Measurements from ENCODE around the gene UBE2J2.
"Not testable (repeated sequence)": the region's sequence is repeated elsewhere in the genome, so short reads cannot be mapped to it uniquely, and the experiment has no call there.

Gene UBE2J2

GRCh38 chr1:1273512-1274298, at the start of gene UBE2J2:
TSS of gene UBE2J2 (minus strand) at chr1:1273854. CDS start at chr1:1267992, 5,862 bp downstream.
- DNase-seq = peak; percentile 96
- TF ChIP-seq GATA1 (IDR thresholded peaks at IDR 0.05; ENCODE audit: low read depth, low read length) (no peak), POLR2A (IDR thresholded peaks at IDR 0.05; ENCODE audit: low read length) (peak; percentile 28)

GRCh38 chr1:1322952-1323351, 49.3 kb upstream of the UBE2J2 start:
- TF ChIP-seq GATA1 (IDR thresholded peaks at IDR 0.05; ENCODE audit: low read depth, low read length) (no peak), POLR2A (IDR thresholded peaks at IDR 0.05; ENCODE audit: low read length) (no peak)
- DNase-seq = no peak

- TF ChIP-seq POLR2A (IDR thresholded peaks at IDR 0.05; ENCODE audit: low read length) = no peak
- no peak for TF ChIP-seq GATA1 (IDR thresholded peaks at IDR 0.05; ENCODE audit: low read depth, low read length)
- no peak for DNase-seq
Measured at GRCh38 chr1:1322418-1322817, 48.8 kb upstream of the UBE2J2 start.

- TF ChIP-seq POLR2A (IDR thresholded peaks at IDR 0.05; ENCODE audit: low read length) (no peak), GATA1 (IDR thresholded peaks at IDR 0.05; ENCODE audit: low read depth, low read length) (no peak)
- no peak for DNase-seq
Measured at GRCh38 chr1:1321477-1321876, 47.8 kb upstream of the UBE2J2 start.

GRCh38 chr1:1320666-1321448, 47.2 kb upstream of the UBE2J2 start:
- no peak for DNase-seq
- TF ChIP-seq POLR2A (IDR thresholded peaks at IDR 0.05; ENCODE audit: low read length) = no peak
- no peak for TF ChIP-seq GATA1 (IDR thresholded peaks at IDR 0.05; ENCODE audit: low read depth, low read length)

- TF ChIP-seq GATA1 (IDR thresholded peaks at IDR 0.05; ENCODE audit: low read depth, low read length) (no peak), POLR2A (IDR thresholded peaks at IDR 0.05; ENCODE audit: low read length) (no peak)
- no peak for DNase-seq
Measured at GRCh38 chr1:1319646-1319941, 45.9 kb upstream of the UBE2J2 start.

- DNase-seq = no peak
- TF ChIP-seq GATA1 (IDR thresholded peaks at IDR 0.05; ENCODE audit: low read depth, low read length) = no peak
- TF ChIP-seq POLR2A (IDR thresholded peaks at IDR 0.05; ENCODE audit: low read length) = no peak
Measured at GRCh38 chr1:1318777-1319645, 45.4 kb upstream of the UBE2J2 start.

GRCh38 chr1:1318131-1318652, 44.5 kb upstream of the UBE2J2 start:
- no peak for TF ChIP-seq GATA1 (IDR thresholded peaks at IDR 0.05; ENCODE audit: low read depth, low read length)
- TF ChIP-seq POLR2A (IDR thresholded peaks at IDR 0.05; ENCODE audit: low read length) = no peak
- peak; percentile 34 to 73 for DNase-seq

- no peak for DNase-seq
- no peak for TF ChIP-seq GATA1 (IDR thresholded peaks at IDR 0.05; ENCODE audit: low read depth, low read length)
- TF ChIP-seq POLR2A (IDR thresholded peaks at IDR 0.05; ENCODE audit: low read length) = no peak
Measured at GRCh38 chr1:1317420-1317819, 43.8 kb upstream of the UBE2J2 start.

GRCh38 chr1:1316199-1316598, 42.5 kb upstream of the UBE2J2 start:
- not testable (repeated sequence) for DNase-seq

GRCh38 chr1:1315435-1315954, 41.8 kb upstream of the UBE2J2 start:
- TF ChIP-seq POLR2A (IDR thresholded peaks at IDR 0.05; ENCODE audit: low read length) (no peak), GATA1 (IDR thresholded peaks at IDR 0.05; ENCODE audit: low read depth, low read length) (no peak)
- no peak for DNase-seq

- TF ChIP-seq GATA1 (IDR thresholded peaks at IDR 0.05; ENCODE audit: low read depth, low read length) (no peak), POLR2A (IDR thresholded peaks at IDR 0.05; ENCODE audit: low read length) (no peak)
- no peak for DNase-seq
Measured at GRCh38 chr1:1314678-1315335, 41.2 kb upstream of the UBE2J2 start.

GRCh38 chr1:1314237-1314586, 40.6 kb upstream of the UBE2J2 start:
- no peak for TF ChIP-seq GATA1 (IDR thresholded peaks at IDR 0.05; ENCODE audit: low read depth, low read length)
- no peak for TF ChIP-seq POLR2A (IDR thresholded peaks at IDR 0.05; ENCODE audit: low read length)
- DNase-seq = no peak
